ENCODE data around the gene ABCA1. TPM values are rescaled to one million over a fixed set of nuclear protein-coding genes. Genes with fewer than 3 reads are reported as not detected.
"Not testable (repeated sequence)": the region's sequence is repeated elsewhere in the genome, so short reads cannot be mapped to it uniquely, and the experiment has no call there.

Gene ABCA1, protein sequence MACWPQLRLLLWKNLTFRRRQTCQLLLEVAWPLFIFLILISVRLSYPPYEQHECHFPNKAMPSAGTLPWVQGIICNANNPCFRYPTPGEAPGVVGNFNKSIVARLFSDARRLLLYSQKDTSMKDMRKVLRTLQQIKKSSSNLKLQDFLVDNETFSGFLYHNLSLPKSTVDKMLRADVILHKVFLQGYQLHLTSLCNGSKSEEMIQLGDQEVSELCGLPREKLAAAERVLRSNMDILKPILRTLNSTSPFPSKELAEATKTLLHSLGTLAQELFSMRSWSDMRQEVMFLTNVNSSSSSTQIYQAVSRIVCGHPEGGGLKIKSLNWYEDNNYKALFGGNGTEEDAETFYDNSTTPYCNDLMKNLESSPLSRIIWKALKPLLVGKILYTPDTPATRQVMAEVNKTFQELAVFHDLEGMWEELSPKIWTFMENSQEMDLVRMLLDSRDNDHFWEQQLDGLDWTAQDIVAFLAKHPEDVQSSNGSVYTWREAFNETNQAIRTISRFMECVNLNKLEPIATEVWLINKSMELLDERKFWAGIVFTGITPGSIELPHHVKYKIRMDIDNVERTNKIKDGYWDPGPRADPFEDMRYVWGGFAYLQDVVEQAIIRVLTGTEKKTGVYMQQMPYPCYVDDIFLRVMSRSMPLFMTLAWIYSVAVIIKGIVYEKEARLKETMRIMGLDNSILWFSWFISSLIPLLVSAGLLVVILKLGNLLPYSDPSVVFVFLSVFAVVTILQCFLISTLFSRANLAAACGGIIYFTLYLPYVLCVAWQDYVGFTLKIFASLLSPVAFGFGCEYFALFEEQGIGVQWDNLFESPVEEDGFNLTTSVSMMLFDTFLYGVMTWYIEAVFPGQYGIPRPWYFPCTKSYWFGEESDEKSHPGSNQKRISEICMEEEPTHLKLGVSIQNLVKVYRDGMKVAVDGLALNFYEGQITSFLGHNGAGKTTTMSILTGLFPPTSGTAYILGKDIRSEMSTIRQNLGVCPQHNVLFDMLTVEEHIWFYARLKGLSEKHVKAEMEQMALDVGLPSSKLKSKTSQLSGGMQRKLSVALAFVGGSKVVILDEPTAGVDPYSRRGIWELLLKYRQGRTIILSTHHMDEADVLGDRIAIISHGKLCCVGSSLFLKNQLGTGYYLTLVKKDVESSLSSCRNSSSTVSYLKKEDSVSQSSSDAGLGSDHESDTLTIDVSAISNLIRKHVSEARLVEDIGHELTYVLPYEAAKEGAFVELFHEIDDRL (N-terminal part only)
- total RNA-seq = 21.9 and 23.6 TPM in 2 replicates

GRCh38 chr9:104927912-104928740, at the start of gene ABCA1:
TSS of gene ABCA1 (minus strand) at chr9:104928155. CDS start at chr9:104903679, 24,476 bp downstream.
- peak; percentile 64 for DNase-seq (ENCODE audit: low read depth)
- Histone ChIP-seq H3K4me3 (ENCODE audit: low read depth, low read length) (peak within 1 kb of the TSS; percentile 71), H3K36me3 (ENCODE audit: control insufficient read depth, insufficient read depth, low read length) (no peaks in the 10 kb centered on the region), H3K27me3 (ENCODE audit: control insufficient read depth, insufficient read depth, low read length) (no peaks in the 10 kb centered on the region)
- TF ChIP-seq, protein P1, sequence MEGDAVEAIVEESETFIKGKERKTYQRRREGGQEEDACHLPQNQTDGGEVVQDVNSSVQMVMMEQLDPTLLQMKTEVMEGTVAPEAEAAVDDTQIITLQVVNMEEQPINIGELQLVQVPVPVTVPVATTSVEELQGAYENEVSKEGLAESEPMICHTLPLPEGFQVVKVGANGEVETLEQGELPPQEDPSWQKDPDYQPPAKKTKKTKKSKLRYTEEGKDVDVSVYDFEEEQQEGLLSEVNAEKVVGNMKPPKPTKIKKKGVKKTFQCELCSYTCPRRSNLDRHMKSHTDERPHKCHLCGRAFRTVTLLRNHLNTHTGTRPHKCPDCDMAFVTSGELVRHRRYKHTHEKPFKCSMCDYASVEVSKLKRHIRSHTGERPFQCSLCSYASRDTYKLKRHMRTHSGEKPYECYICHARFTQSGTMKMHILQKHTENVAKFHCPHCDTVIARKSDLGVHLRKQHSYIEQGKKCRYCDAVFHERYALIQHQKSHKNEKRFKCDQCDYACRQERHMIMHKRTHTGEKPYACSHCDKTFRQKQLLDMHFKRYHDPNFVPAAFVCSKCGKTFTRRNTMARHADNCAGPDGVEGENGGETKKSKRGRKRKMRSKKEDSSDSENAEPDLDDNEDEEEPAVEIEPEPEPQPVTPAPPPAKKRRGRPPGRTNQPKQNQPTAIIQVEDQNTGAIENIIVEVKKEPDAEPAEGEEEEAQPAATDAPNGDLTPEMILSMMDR (IDR thresholded peaks at IDR 0.05; ENCODE audit: insufficient read depth, low read length, poor library complexity, severe bottlenecking) = no peak

DNA sequence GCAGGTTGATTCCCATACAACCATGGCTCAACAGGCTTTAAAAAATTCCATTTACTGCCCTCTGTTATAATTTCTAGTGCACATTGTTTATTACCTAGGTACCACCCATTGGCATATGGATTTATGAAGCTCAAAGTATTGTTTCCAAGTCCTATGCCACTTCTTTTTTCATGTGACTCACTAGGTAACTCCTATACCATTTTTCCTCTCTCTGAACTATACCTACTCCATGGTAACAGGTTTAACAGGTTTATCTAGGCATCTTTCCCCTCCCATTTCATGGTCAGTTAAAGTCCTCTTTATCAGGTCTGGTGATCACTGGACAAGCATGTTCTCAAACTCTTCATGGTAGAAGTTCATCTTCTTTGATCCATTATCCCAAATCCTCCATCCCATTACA, 49.6 kb upstream of the ABCA1 start:
- Histone ChIP-seq H3K36me3 (ENCODE audit: control insufficient read depth, insufficient read depth, low read length) (no peaks in the 10 kb centered on the region), H3K4me3 (ENCODE audit: low read depth, low read length) (no peak overlapping the region), H3K27me3 (ENCODE audit: control insufficient read depth, insufficient read depth, low read length) (no peaks in the 10 kb centered on the region)
- DNase-seq (ENCODE audit: low read depth) = no peak
- TF ChIP-seq, protein P1 (IDR thresholded peaks at IDR 0.05; ENCODE audit: insufficient read depth, low read length, poor library complexity, severe bottlenecking) = no peak

GRCh38 chr9:104977168-104977567, 49.2 kb upstream of the ABCA1 start:
- TF ChIP-seq, protein P1 (IDR thresholded peaks at IDR 0.05; ENCODE audit: insufficient read depth, low read length, poor library complexity, severe bottlenecking) = no peak
- Histone ChIP-seq H3K36me3 (ENCODE audit: control insufficient read depth, insufficient read depth, low read length) (no peaks in the 10 kb centered on the region), H3K4me3 (ENCODE audit: low read depth, low read length) (no peak overlapping the region), H3K27me3 (ENCODE audit: control insufficient read depth, insufficient read depth, low read length) (no peaks in the 10 kb centered on the region)
- DNase-seq (ENCODE audit: low read depth) = no peak

DNA sequence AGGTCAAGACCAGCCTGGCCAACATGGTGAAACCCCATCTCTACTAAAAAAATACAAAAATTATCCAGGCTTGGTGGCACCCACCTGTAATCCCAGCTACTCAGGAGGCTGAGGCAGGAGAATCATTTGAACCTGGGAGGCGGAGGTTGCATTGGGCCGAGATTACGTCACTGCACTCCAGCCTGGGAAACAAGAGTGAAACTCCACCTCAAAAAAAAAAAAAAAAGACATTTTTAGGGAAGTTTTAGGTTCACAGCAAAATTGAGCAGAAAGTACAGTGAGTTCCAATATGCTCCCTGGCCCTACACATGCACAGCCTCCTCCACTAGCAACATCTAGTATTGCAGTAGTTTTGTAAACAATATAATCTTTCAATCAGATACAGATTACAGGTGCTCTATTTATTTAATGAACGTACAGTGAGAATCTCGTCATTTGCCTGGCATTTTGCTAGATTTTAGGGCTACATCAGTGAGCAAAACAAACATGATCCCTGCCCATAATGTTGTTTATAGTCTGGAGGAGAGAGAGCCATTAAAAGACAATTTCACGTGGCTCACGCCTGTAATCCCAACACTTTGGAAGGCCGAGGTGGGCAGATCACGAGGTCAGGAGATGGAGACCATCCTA, 48.1 kb upstream of the ABCA1 start:
- not testable (repeated sequence) for H3K4me3 ChIP-seq (ENCODE audit: low read depth, low read length); H3K27me3 ChIP-seq (ENCODE audit: control insufficient read depth, insufficient read depth, low read length); DNase-seq (ENCODE audit: low read depth); H3K36me3 ChIP-seq (ENCODE audit: control insufficient read depth, insufficient read depth, low read length)

DNA sequence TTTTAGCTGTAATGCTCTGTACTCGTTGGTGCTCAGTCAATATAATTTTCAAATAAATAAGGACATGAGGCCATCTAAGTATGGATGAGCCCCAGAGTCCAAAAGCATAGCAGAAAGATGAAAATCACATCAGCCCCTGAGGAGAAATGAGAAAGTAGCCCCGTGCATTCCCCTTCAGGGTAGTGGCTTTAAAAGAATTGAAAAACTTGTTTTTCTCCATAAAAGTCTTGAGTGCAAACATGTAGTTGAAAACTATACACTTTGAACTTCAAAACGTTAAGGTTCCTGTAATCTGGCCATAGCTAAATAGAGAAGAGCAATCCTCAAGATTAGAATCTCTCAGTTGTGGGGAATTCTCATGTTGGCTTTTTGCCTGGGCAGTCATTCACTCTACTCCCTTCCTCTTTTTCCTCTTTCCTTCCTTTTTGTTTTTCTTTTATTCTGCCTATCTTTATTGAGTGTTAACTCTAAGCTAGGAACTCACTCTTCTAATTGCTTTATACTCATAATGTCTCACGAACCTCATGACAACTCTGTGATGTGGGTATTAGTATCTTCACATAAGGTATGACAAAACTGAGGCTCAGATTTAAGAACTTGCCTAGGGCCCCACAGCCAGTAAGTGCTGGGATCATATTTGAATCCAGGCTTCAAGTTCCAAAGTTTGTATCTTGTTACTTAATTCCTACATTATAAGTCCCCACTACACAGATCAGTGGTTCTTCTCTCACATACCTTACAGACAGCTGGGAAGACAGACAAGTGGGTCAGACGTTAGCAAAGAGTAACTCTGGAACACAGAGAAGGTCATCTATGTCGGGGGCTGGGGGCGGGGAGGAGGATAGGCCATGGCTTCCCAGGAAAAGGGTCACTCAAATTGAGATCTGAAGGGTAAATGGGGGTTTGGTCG, 46.4 kb upstream of the ABCA1 start:
- H3K27me3 ChIP-seq (ENCODE audit: control insufficient read depth, insufficient read depth, low read length) = no peaks in the 10 kb centered on the region
- TF ChIP-seq, protein P1 (IDR thresholded peaks at IDR 0.05; ENCODE audit: insufficient read depth, low read length, poor library complexity, severe bottlenecking) = no peak

More for the DNA sequence above, 46.4 kb upstream of the ABCA1 start:
- Histone ChIP-seq H3K4me3 (ENCODE audit: low read depth, low read length) (no peak overlapping the region), H3K36me3 (ENCODE audit: control insufficient read depth, insufficient read depth, low read length) (no peaks in the 10 kb centered on the region)
- DNase-seq (ENCODE audit: low read depth) = no peak

Measured in kidney epithelial cell (primary cell).